ENCODE results near the gene ANO10.

DNA sequence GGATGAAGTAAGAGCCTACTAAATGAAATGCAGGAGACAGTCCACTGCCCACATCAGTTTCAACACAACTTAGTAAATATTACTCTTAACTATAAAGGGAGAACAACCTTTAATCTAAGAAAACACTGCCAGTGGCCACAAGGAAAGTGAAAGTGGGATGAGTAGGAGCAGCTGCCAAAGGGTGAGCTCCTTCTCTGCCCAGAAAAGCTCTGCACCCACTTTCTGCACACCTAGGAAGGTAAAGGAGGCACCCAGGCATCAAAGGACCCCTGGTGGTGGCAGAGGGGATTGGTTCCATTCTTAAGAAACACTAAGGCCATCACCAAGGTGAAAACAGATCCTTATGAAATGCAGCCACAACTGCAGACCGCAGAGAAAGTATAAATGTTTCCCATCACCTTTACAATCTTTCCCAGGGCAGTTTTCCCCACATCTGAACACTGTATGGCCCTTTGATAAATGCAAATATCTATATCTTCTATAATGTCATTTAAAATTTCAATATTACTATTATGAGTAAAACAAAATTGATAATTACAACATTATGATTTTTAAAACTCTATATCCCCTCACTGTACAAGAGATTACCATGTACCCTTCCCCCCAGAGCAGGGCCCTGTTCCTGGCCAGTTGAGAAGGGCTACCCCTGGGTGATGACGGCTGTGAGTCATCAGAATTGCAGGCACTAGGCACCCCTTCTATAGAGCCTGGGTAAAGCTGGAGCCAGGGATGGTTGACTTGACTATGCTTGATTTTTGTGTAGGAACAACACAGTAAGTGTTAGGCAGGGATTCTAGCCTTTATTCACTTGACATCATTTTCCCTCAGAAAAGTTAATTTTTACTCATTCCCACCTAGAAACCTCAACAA is 243.5 kb downstream of the ANO10 start:
- TF ChIP-seq POLR2AphosphoS5 (IDR thresholded peaks at IDR 0.05) (peak in 1 of 3 donors; percentile 37), POLR2A (IDR thresholded peaks at IDR 0.05) (no peak), EP300 (IDR thresholded peaks at IDR 0.05) (no peak)
- TF ChIP-seq, protein P1, sequence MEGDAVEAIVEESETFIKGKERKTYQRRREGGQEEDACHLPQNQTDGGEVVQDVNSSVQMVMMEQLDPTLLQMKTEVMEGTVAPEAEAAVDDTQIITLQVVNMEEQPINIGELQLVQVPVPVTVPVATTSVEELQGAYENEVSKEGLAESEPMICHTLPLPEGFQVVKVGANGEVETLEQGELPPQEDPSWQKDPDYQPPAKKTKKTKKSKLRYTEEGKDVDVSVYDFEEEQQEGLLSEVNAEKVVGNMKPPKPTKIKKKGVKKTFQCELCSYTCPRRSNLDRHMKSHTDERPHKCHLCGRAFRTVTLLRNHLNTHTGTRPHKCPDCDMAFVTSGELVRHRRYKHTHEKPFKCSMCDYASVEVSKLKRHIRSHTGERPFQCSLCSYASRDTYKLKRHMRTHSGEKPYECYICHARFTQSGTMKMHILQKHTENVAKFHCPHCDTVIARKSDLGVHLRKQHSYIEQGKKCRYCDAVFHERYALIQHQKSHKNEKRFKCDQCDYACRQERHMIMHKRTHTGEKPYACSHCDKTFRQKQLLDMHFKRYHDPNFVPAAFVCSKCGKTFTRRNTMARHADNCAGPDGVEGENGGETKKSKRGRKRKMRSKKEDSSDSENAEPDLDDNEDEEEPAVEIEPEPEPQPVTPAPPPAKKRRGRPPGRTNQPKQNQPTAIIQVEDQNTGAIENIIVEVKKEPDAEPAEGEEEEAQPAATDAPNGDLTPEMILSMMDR (IDR thresholded peaks at IDR 0.05): peak in 5 of 7 experiments; percentile 32 to 75 (median 63)

Data from stomach (tissue), 4 donors.